NCI-H345 treated with DMSO at 0.1 percent for 48 hours (cell line): Measurements from ENCODE around the gene ARHGEF2.

Experiments used
- DNase-seq: peaks from one replicate; lab custom pipeline; 2025; ENCODE audit not compliant: unreplicated experiment; lab: John Stamatoyannopoulos, UW

The ARHGEF2 gene

DNA sequence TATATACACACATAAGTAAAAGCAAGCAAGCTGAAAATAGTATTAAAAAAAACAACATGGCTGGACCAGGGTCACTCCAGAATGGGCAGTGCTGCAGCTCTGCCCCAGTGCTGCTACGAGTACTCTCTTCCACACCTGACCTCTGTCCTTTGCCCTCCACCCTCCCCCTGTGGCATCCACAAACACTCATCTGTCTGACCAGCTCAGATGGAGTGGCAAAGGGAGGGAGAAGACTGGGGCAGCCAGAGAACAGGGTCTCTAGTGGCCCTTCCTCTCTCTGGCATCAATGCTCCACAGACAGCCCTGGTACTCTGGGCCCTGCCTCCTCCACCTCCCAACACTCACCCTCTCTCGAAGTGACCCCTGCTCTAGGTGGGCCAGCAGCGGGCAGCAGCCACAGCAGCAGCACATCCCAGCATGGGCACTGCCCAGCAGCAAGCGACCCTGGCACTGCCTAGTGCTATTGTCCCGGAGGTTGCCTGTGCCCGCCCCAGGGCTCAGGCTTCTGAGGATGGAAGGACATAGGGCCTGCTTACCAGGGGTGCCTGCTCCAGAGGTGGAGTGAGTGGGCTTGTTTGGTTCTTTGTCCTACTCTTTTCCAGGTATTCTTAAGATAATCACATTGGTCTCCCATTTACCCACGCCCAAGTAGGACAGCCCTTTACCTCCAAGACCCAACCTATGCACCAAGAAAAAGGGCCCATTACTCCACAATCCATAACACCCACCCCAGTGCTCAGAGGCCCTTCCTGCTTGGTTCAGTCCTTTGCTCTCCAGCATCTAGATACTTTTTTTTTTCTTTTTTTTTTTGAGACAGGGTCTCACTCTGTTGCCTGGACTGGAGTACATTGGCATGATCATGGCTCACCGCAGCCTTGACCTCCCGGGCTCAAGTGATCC lies 6.2 kb downstream of the ARHGEF2 start:
- no peak for DNase-seq

DNA sequence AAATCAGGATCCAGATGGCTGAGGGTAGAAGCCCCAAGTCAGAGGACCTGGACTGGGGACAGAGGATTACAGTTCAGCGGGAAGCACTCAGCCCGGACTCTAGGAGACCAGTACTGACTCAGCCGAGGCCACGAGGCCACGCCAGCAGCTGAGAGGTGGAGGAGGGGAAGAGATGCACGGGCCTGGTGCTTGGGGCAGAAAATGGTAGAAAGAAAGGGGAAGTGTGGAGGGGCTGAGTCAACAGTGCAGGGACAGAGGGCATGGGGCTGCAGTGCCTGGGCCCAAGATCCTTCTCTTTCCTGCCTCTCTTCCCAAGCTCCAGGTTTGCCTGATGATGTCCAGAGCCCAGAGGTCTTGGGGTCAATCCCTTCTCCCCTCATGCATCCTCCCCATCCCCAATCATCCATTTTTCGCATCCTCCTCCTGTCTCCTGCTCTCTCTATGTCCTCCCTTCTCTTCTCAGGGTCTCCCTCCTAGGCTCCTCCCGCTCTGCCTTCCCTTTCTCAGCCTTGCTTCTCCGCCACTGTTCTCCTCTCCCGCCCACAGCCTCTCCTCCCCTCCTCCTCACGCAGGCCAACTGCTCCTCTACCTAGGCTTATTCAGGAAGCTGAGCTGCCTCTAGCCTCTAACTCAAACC lies 7.7 kb downstream of the ARHGEF2 start:
- no peak for DNase-seq

DNA sequence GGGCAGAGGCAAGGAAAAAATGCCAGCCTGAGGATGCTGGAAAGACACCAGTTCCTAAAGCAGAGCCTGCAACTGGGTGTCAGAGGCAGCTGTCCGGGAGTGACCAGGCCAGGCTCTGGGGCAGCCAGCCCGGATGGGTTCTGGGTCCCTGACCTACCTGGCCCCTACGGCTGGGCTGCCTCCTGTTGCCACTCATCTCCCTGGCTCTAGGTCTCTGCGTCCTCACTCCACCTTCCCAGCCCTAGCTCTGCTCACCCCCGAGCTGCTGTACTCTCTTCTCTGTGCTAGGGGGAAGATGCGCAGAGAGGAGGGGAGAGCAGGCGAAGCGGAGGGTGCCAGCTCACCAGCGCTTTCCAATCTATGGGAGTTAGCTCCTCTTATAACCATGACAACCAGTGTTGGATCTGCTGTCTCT lies 9.0 kb downstream of the ARHGEF2 start:
- no peak for DNase-seq

DNA sequence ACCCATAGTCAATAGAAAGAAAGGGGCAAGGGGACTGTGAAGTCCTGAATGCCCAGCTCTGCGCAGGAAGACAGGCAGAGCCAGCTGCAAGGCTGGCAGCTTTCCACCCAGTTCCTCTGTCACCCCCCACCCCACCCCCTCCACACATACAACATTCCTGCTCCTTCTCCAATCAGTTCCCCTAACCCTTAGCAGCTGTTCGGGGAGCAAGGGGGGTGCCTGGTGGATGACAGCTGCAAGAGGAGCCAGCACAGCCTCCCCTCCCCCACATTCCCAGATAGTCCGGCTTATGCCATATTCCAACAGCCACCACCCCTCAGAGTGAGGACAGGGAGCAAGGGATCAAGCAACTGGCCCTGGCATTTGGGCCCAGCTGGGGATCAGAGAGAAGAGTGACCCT lies 9.7 kb downstream of the ARHGEF2 start:
- DNase-seq = no peak

DNA sequence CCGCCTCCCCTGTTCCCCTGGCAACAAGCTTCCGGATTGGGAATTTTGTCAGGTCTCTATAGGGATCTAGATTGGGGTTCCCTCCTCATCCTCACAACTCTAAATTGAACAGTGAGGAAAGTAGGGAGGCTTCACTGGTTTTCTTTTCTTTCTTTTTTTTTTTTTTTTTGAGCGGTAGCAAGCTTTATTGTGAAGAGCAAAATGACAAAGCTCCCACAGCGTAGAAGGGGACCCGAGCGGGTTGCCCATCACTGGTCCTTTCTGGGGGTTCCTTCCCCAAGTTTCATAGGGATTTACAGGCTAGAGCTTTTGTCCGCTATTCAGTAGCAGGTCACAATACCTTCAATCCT lies 10.3 kb downstream of the ARHGEF2 start:
- DNase-seq = no peak

DNA sequence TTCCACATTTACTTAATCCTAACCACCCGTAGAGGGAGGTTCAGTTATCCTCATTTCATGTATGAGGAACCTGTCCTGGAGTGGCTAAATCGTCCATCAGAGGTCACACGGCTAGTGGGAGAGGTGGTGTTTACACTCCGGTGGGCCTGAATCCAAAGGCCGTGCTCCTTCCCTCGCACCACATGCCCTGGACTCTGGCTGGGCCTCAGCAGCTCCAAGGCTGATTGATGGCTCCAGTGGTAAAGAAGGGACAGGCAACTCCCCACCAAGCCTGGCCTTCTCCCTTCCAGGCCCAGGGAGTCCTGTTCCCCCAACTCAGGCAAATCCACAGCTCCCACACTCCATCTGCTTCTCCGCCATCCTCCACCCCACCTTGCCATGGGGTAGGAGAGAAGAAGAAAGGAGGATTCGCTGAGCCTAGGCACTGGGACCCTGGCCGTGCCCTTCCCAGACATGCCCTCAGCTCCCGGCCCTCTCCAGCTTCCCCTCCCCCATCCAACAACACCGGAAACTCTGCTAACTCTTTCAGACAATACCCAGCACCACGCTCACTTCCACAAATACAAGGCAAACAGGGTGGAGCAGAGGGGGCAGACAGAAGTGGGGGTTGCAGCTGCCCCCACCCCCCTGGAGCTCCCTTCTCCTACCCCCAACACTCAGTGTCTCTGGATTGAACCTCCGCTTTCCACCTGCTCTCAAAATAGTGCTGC lies 10.9 kb downstream of the ARHGEF2 start:
- DNase-seq = no peak

DNA sequence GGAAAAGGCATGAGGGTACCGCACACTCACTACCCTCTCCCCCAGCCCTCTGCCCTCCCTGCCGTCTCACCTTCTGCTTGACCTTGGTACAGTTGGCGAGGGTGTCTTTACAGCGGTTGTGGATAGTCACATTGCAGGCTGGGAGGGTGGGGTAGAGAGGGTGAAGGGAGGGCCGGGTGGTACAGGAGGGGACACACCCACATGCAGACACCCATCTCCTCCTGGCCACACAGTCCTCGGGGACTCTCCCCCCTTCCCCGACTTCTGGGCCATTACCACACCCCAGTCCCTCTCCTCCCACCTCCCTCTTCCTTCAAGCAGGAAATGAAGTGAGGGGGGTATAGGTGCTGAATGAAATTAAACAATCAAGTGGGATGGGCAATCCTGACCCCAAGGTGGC lies 11.6 kb downstream of the ARHGEF2 start:
- no peak for DNase-seq

DNA sequence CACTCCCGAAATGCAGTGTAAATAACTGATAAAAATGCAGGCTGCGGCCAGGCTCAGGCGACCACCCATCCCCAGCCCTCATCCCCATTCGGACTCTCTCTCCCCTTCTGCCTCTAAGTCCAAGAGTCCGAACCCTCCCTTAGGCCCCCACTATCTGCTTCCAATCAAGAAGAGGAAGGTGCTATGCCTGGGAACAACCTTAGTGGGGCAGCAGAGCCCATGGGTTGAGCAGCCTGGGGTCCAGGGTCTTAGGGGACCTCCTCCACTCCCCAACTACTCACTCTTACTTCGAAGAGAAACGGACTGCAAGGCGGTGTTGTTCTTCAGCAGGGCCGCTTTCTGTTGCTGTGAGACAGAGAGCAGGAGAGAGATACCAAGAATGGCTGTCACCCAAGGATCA lies 12.2 kb downstream of the ARHGEF2 start:
- no peak for DNase-seq

DNA sequence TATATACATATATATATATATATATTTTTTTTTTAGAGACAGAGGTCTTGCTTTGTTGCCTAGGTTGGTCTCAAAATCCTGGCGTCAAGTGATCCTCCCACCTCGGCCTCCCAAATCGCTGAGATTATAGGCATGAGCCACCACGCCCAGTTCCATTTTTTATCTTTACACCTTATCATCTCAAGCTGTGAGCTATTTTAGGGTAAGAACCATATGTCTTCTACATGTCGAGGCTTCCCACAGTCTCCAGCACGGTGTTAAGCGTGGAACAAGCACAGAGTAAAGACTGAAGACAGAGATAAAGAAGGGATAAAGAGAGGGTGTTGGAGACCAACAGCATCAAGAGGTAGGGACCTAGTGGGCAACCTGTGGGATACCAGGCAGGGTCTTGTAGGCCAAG lies 14.2 kb downstream of the ARHGEF2 start:
- DNase-seq = no peak

DNA sequence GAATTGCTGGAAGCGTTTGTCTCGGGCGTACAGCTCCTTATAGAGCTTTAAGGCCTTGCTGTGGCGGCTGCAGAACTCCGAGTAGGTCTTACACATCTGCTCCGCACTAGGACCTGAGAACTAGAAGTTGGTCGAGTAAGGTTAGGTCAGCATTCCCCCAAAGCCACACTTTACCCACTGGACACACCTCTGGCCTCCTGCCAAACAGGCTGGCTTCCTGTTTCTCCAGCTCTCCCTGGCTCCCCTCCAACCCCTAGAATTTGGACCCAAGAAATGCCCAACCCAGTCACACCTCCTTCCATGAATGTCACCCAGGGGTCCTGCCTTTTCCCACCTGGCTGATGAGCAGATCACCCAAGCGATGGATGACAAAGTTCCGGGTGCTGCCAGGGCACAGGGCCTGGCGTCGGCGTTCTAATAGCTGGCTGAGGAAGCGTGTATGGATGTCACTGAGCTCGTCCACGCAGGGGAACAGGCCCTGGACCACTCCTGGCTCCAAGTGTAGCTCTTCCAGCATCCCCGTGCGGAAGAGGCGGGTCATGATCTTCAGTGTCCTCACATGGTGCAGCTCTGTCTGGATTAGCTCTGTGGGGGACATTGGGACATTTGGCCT lies 15.6 kb downstream of the ARHGEF2 start:
- no peak for DNase-seq

DNA sequence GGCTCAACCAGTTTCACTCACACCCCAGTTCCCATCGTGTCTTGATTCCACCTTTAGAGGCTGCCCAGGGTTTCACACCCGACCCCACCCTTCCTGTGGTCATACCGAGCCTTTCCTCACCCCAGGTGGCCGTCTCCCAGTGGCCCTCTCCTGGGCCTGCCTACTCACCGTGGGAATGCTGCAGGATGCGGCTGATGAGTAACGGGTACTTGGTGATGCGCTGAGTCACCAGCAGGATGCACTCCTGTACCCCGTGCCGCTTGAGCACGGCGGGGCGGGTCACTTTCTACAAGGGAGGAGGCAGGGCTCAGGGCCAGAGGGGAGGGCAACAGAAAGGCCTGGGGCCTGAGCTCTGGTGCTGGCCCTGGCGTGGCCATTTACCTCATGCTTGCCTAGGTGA lies 16.4 kb downstream of the ARHGEF2 start:
- DNase-seq = no peak

DNA sequence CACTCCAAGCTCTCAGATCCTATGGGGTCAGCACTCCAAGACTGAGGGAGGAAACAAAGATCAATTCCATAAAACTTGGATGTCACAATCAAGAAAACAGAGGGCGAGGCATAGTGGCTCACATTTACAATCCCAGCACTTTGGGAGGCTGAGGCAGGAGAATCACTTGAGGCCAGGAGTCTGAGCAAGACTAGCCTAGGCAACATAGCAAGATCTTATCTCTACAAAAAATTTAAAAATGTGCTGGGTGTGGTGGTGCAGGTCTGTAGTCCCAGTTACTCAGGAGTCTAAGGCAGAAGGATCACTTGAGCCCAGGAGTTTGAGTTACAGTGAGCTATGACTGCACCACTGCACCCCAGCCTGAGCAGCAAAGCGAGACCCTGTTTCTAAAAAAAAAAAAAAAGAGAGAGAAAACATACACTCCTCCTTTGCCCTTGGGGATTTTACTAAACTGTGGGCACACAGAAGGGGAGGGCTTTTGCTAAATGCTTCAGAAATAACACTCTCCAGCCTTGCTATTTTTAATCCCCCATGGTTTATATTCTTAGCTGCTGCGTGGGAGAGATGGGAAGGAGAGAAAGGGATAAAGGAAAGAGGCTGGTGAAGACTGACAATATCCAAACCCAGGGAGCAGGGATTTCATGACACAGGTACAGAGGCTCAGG lies 18.1 kb downstream of the ARHGEF2 start:
- DNase-seq = no peak

DNA sequence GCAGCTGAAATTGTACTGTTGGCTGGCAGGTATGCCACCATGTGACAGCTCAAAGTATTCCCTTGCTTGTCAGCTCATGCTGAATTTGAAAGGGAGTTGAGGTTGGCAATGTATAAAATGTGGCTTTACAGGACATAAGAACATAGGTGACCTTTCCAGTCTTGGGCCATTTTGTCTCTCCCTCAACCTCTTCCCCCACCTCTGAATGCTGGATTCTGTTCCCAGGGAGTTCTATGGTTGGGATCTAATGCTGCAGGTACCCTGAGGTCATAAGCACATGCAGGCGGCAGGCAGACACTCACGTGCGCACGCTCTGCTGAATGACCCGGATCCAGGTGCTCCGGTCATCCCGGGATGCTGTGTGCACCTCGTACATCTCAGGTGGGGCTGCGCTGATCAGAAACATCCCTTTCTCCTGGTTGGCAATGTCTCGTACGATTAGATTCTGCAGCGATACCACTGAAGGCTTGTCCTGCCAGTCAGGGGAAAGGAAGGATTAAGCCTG lies 20.9 kb downstream of the ARHGEF2 start:
- DNase-seq = no peak

DNA sequence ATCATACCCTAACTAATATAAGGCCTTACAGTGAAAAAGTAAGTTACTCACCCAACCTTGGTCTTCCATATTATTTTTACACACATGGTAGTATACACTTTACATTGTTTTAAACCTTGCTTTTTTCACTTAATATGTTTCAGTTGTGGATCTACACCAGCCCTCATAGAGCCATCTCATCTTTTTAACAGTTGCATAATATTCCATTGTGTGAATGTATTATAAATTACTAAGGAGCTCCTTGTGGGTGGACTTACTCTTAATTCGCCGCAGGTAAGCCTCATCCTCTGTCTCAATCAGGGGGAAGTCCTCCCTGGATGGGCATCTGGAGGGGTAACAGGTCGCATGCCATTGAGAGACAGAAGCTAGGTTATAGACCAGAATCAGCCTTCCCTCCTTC lies 23.7 kb downstream of the ARHGEF2 start:
- no peak for DNase-seq

DNA sequence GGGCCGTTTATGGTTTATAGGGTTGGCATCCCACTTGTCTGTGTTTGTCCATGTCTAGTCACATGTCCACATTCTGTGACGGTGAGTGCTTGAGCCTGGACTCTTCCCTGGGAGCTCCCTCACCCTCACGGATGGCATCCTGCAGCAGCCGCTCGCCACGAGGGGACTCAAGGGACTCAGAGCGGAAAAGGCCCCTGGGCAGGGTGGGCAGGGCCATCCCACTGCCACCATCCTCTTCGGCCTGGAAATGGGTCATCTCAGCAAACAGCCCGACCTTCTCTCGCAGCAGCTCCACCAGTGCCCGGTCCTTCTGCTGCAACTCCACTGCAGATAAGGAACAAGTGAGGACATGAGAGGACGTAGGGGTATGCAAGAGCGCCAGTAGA lies 25.8 kb downstream of the ARHGEF2 start:
- no peak for DNase-seq

DNA sequence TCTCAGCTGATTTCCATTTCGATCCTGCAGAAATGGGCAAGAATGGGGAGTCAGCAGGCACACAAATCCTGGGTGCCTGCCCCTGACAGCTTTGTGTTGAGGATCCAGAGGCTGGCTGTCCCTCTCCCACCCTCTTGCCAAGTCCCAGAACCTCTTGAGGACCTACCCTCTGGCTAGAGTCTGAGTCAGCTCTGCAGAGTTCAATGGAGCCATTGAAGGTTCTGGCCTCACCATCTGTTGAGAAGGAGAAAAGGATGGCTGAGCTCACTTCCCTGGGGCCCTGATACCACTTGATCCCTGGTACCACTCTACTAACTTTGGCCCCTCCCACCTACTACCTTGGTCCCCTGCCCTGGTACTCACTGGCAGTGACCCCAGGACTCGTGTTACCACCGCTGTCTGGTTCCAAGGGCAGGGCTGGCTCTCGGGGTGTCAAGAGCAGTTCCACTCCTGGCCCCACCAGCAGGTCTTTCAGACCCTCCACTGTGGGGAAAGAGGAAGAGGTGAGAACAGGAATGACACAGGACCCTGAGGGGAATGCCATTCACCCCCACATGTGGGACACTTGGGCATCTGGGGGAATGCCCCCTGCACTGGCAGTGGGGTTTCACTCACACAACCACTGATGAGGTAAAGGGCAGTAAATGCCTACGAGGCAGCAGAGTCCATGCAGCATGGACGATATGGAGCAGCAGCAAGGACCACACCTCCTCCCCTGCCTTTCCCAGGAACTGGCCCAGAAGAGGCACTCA lies 26.4 kb downstream of the ARHGEF2 start:
- no peak for DNase-seq

DNA sequence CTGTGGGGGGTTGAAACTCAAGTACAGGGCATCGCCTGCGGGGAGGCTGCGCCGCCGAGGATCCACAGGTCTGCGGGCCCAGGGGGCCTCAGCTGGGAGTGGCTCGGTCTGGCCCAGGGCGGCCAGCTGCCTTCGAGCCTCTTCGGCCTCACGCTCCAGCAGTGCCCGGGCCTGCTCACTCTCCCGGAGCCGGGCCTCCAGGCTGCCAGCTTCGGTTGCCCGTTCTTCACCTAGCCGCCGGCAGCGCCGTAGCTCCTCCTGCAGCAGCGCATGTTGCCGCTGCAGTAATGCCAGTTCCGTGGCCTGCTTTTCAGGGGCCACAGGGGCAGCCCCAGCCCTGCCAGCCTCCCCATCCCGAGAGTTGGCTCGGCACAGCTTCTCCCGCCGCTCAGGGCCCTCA lies 27.5 kb downstream of the ARHGEF2 start:
- DNase-seq = no peak

DNA sequence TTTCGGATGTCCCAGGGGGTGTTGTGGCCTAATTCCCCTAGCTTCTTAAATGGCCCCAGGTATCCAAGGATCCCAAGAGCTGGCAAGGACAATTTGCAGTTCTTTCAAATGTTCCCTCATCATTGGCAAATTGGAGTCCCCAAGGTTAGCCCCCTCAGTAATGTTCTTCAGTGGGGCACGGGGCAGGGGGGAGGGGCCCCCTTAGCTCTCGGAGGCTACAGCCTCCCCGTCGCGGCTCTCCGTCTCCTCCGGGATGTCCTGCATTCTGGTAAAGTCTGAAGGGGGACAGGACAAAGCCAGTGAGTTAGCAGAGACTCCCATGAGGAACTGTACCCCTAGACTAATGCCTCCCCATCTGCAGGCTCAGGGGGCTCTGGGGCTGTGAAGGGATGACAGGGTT lies 30.6 kb downstream of the ARHGEF2 start:
- DNase-seq = no peak

DNA sequence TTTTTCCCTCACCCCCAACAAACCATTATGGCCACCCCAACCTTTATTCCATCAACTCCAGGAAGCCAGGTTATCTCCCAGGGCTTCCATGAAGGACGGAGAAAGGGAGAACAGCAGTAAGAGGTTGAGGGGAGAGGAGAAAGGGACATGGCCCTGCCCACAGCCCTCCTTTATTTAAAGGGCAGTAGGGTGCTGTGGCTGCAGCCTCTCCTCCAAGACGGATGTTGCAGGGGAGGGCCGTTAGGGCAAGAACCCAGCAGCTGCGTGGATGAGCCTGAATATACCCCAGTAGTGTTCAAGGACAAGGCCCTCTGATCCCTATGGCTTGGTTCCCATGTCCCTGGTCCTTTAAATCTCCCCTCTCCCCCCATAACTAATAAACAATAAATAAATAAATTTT lies 31.1 kb downstream of the ARHGEF2 start:
- DNase-seq = no peak

DNA sequence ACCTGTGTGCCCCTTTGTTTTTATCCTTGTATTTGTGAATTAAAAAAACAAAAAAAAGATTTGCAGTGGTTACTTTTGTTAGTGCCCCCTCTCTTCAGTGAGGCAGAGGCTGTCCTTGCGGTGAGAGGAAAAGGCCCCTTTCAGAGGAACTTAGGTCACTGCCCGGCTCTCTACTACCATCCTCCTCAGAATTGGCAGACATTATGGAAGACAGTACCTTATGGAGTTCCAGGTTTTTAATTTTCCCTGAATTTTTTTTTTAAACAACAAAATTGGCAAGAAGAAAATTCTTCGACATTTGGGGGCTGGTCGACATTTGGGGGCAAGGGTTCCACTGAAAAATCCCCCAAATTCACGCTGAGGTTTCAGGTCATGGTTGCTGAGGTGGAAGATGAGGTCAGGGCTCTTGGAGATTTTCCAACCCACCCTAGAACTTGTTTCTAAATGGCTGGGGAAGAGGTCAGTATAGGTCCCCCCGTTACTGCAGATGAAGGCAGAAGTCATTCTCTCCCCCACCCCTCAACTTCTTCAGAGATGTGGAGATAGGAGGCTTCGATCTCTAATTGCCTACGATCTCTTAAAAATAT lies 31.6 kb downstream of the ARHGEF2 start:
- no peak for DNase-seq
